PC-3 (cell line): ENCODE data around the gene FPR1. TPM values are rescaled to one million over a fixed set of nuclear protein-coding genes. Genes with fewer than 3 reads are reported as not detected.

Source experiments
- ATAC-seq: fragments of 200-7000 bp; cut with Tn5 transposase; 2 replicates; pipeline ENCODE4 v1.9.1; 2020; ENCODE audit warnings: mild to moderate bottlenecking, moderate library complexity
- BruUV-seq: library from RNA; stranded (reverse); fragments of 400-500 nt; replicated peaks from 2 replicates; lab custom pipeline; 2021; lab: Mats Ljungman, UMichigan
- CTCF ChIA-PET: fragments of 300-600 bp; sonication (Branson Sonifier 250); formaldehyde crosslinking; loops from one replicate; lab custom pipeline; 2022; ENCODE audit warnings: antibody characterized with exemption; lab: Charles Lee
- POLR2A ChIA-PET: fragments of 300-600 bp; sonication (Branson Sonifier 250); formaldehyde crosslinking; loops from one replicate; lab custom pipeline; 2022; ENCODE audit warnings: antibody characterized with exemption; ENCODE audit not compliant: unreplicated experiment; lab: Charles Lee
- DNase-seq: peaks from one replicate; pipeline ENCODE4 v3.0.0-alpha.2; 2015
- H2AFZ ChIP-seq: fragments of 300-600 bp; sonication (generic); 2 replicates; pipeline ENCODE4 v1.6.0; 2016; ENCODE audit warnings: antibody characterized with exemption, low read length
- H3F3A ChIP-seq: fragments of 300-600 bp; sonication (generic); one replicate; pipeline ENCODE4 v1.6.0; 2017; ENCODE audit warnings: antibody characterized with exemption, low read length, control low read depth, mild to moderate bottlenecking; ENCODE audit not compliant: unreplicated experiment
- H3K27ac ChIP-seq: fragments of 300-600 bp; sonication (generic); 2 replicates; pipeline ENCODE4 v1.5.1; 2016; ENCODE audit warnings: mild to moderate bottlenecking, low read length
- H3K27me3 ChIP-seq: fragments of 300-600 bp; sonication (generic); 2 replicates; pipeline ENCODE4 v1.6.1; 2016; ENCODE audit warnings: low read length, mixed read lengths
- H3K36me3 ChIP-seq: fragments of 300-600 bp; sonication (generic); 2 replicates; pipeline ENCODE4 v1.6.1; 2016; ENCODE audit warnings: low read depth, mixed run types, low read length, mixed read lengths
- H3K4me1 ChIP-seq: fragments of 300-600 bp; sonication (generic); 2 replicates; pipeline ENCODE4 v1.5.1; 2016; ENCODE audit warnings: low read length; ENCODE audit not compliant: insufficient read depth
- H3K4me2 ChIP-seq: fragments of 300-600 bp; sonication (generic); 2 replicates; pipeline ENCODE4 v1.6.0; 2016; ENCODE audit warnings: low read length
- H3K4me3 ChIP-seq: fragments of 300-600 bp; sonication (generic); 2 replicates; pipeline ENCODE4 v1.5.1; 2016; ENCODE audit warnings: mild to moderate bottlenecking, low read length, mixed read lengths
- H3K79me2 ChIP-seq: fragments of 300-600 bp; sonication (generic); 2 replicates; pipeline ENCODE4 v1.6.1; 2017; ENCODE audit warnings: low read length, mixed read lengths
- H3K9ac ChIP-seq: fragments of 300-600 bp; sonication (generic); 2 replicates; pipeline ENCODE4 v1.6.0; 2016; ENCODE audit warnings: mild to moderate bottlenecking, low read length
- H3K9me2 ChIP-seq: fragments of 300-600 bp; sonication (generic); replicated peaks from 2 replicates; pipeline ENCODE4 v1.6.1; 2016; ENCODE audit warnings: mixed run types, low read length, mixed read lengths
- H3K9me3 ChIP-seq: fragments of 300-600 bp; sonication (generic); 2 replicates; pipeline ENCODE4 v1.6.1; 2016; ENCODE audit warnings: low read length, mixed read lengths
- H4K20me1 ChIP-seq: fragments of 300-600 bp; sonication (generic); 2 replicates; pipeline ENCODE4 v1.6.1; 2016; ENCODE audit warnings: low read length, mixed read lengths
- EZH2 ChIP-seq: fragments of 300-600 bp; sonication (generic); IDR thresholded peaks from one replicate; pipeline ENCODE4 v1.6.1; 2017; ENCODE audit warnings: antibody characterized with exemption, mild to moderate bottlenecking, low read length; ENCODE audit not compliant: unreplicated experiment
- EZH2phosphoT487 ChIP-seq: fragments of 300-600 bp; sonication (generic); IDR thresholded peaks from 2 replicates; pipeline ENCODE4 v1.6.1; 2018; ENCODE audit warnings: mild to moderate bottlenecking, antibody characterized with exemption, low read length, borderline replicate concordance
- intact Hi-C: fragments of 100-400 bp; cut with micrococcal nuclease; formaldehyde crosslinking; loops from 2 replicates; pipeline ENCODE4 v1.9.0; 2023
- total RNA-seq: library from RNA; depleted of rRNA; stranded (reverse); fragments of >200 nt; gene quantifications from 2 replicates; pipeline ENCODE4 v1.2.3, GENCODE V29; 2014
- TF ChIP-seq, protein P1 (sequence below): fragments of 300-600 bp; sonication (generic); conservative IDR thresholded peaks from 2 replicates; pipeline ENCODE4 v1.5.1; 2017; ENCODE audit warnings: antibody characterized with exemption, low read depth, mild to moderate bottlenecking, low read length

Gene FPR1
- total RNA-seq, 1 experiment from 2014 or later = 0.55 TPM

DNA sequence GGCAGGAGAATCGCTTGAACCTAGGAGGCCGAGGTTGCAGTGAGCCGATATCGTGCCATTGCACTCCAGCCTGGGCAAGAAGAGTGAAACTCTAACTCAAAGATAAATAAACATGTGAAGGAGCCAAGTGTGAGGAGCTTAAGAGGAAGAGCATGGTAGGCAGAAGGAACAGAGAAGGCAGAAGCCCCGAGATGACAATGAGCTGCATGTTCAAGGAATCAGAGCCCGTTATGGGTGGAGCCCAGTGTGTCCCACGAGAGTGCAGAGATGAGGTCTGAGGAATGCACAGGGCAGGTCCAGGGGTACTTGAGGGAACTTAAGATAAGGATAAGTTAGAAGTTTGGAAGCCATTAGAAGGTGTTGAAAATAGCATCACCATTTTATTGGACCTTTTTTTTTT, 10.0 kb upstream of the FPR1 start:
- Histone ChIP-seq H3F3A (no peaks in the 10 kb centered on the region), H3K27me3 (peaks cover 37% of the 10 kb centered on the region), H2AFZ (no peak overlapping the region), H3K27ac (no peak overlapping the region), H3K4me3 (no peak overlapping the region), H3K9ac (no peak overlapping the region), H3K9me2 (no peaks in the 10 kb centered on the region), H3K4me2 (no peak overlapping the region), H3K79me2 (no peaks in the 10 kb centered on the region), H4K20me1 (no peaks in the 10 kb centered on the region), H3K9me3 (no peaks in the 10 kb centered on the region), H3K4me1 (no peaks in the 10 kb centered on the region), H3K36me3 (no peaks in the 10 kb centered on the region)
- CTCF ChIA-PET = interaction anchor here (1.0 kb wide), 1 partner anchor 16 kb away, joined by 3 read pairs; no protein-coding TSS in a partner anchor
- DNase-seq (no peak), ATAC-seq (no peak)
- intact Hi-C loops = no loop called here
- TF ChIP-seq EZH2 (no peak), EZH2phosphoT487 (no peak)
- TF ChIP-seq, protein P1, sequence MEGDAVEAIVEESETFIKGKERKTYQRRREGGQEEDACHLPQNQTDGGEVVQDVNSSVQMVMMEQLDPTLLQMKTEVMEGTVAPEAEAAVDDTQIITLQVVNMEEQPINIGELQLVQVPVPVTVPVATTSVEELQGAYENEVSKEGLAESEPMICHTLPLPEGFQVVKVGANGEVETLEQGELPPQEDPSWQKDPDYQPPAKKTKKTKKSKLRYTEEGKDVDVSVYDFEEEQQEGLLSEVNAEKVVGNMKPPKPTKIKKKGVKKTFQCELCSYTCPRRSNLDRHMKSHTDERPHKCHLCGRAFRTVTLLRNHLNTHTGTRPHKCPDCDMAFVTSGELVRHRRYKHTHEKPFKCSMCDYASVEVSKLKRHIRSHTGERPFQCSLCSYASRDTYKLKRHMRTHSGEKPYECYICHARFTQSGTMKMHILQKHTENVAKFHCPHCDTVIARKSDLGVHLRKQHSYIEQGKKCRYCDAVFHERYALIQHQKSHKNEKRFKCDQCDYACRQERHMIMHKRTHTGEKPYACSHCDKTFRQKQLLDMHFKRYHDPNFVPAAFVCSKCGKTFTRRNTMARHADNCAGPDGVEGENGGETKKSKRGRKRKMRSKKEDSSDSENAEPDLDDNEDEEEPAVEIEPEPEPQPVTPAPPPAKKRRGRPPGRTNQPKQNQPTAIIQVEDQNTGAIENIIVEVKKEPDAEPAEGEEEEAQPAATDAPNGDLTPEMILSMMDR = no peak
- no TSS peak for BruUV-seq
- POLR2A ChIA-PET = no interaction called here

DNA sequence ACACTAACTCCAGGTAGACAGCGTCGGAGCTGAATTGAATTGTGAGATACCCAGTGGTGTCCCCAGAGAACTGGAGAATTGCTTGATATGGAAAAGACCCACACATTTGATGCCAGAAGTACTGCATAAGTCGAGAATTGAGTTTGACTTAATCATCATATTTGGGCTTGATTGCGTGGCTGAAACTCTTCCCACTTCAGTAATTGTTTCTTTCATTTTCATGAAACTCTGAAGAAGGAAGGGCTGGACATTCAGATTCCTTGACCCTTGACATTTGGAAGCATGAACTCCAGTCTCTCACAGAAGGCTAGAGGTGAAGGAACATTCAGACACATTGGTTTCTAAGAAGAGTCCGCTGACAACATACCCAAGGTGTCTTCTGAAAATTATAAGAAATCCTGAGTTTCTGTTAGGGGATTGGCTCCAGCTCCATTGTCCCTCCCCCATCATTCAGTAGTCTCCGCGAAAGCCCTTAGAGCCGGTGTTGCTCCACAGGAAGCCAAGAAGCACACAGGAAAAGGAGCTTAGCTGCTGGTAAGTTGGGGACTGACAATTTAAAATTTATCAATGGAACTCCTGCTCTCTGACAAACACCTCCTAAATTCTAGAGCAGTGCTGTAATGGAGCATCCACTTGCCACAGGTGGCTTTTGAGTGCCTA, 9.1 kb upstream of the FPR1 start, which contains the start of gene FPR2:
TSS of gene FPR2 (plus strand) at position 484 of the 660 bp plus-strand sequence. CDS start 7,479 bp downstream, outside the sequence.
- DNase-seq (no peak), ATAC-seq (no peak)
- H3K9me3 ChIP-seq = no peaks in the 10 kb centered on the region
- H3F3A ChIP-seq = no peaks in the 10 kb centered on the region
- no peak within 1 kb of the TSS for H3K27ac ChIP-seq
- no peaks in the 10 kb centered on the region for H3K36me3 ChIP-seq
- no peaks in the 10 kb centered on the region for H3K79me2 ChIP-seq
- H3K9me2 ChIP-seq = no peaks in the 10 kb centered on the region
- H3K27me3 ChIP-seq = peaks cover 34% of the 10 kb centered on the region
- intact Hi-C loops = no loop called here
- BruUV-seq = no TSS peak
- no peaks in the 10 kb centered on the region for H4K20me1 ChIP-seq
- CTCF ChIA-PET = no interaction called here
- H3K4me1 ChIP-seq = no peaks in the 10 kb centered on the region
- H3K4me3 ChIP-seq = no peak within 1 kb of the TSS
- H3K9ac ChIP-seq = no peak within 1 kb of the TSS
- H3K4me2 ChIP-seq = no peak within 1 kb of the TSS
- POLR2A ChIA-PET = no interaction called here
- TF ChIP-seq EZH2phosphoT487 = no peak
- TF ChIP-seq, protein P1 = no peak
- no peak for TF ChIP-seq EZH2
- no peak within 1 kb of the TSS for H2AFZ ChIP-seq

DNA sequence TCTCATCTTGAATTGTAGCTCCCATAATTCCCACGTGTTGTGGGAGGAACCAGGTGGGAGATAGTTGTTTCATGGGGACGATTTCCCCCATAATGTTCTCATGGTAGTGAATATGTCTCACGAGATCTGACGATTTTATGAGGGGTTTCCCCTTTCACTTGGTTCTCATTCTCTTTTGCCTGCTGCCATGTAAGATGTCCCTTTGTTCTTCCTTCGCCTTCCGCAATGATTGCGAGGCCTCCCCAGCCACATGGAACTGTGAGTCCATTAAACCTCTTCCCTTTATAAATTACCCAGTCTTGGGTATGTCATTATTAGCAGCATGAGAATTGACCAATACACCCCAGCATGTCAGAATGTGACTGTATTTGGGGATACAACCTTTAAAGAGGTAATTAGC, 3.9 kb upstream of the FPR1 start:
- Histone ChIP-seq H3K27ac (no peak overlapping the region), H3K9ac (no peak overlapping the region), H3K4me3 (no peak overlapping the region), H3K4me2 (no peak overlapping the region), H4K20me1 (no peaks in the 10 kb centered on the region), H3K9me3 (no peaks in the 10 kb centered on the region), H3K4me1 (no peaks in the 10 kb centered on the region), H3K9me2 (no peaks in the 10 kb centered on the region), H3F3A (no peaks in the 10 kb centered on the region), H3K36me3 (no peaks in the 10 kb centered on the region), H2AFZ (no peak overlapping the region), H3K79me2 (no peaks in the 10 kb centered on the region), H3K27me3 (peaks cover 6% of the 10 kb centered on the region; the same call in 1 of the 2 replicates)
- TF ChIP-seq, protein P1 = no peak
- TF ChIP-seq EZH2phosphoT487 = no peak
- CTCF ChIA-PET = no interaction called here
- no peak for ATAC-seq
- POLR2A ChIA-PET = no interaction called here
- intact Hi-C loops = no loop called here
- DNase-seq = no peak
- no TSS peak for BruUV-seq
